Activated CD8-positive, alpha-beta memory T cell treated with anti-CD3 and anti-CD28 coated beads, Interleukin-2, amount 10 ng/mL, durations not matched to agents 7 days and 5 days (primary cell): ENCODE data around the gene LPIN2. TPM values are rescaled to one million over a fixed set of nuclear protein-coding genes. Genes with fewer than 3 reads are reported as not detected.
"Not testable (repeated sequence)": the region's sequence is repeated elsewhere in the genome, so short reads cannot be mapped to it uniquely, and the experiment has no call there.

ENCODE experiments used
- ATAC-seq: fragments of 150-1000 bp; cut with Tn5 transposase; one replicate; pipeline ENCODE4 v1.10.0; 2021; ENCODE audit warnings: moderate library complexity
- CTCF ChIA-PET: fragments of 350-600 bp; sonication (Branson Sonifier 250); formaldehyde crosslinking; loops from one replicate; lab custom pipeline; 2021; ENCODE audit warnings: antibody characterized with exemption; lab: Charles Lee
- DNase-seq: peaks from one replicate; pipeline ENCODE4 v3.0.0-alpha.2; 2020
- H3K27ac Mint-ChIP-seq: one replicate; pipeline ENCODE4 v1.8.0; 2021; ENCODE audit warnings: mild to moderate bottlenecking, mixed read lengths
- H3K27me3 Mint-ChIP-seq: one replicate; pipeline ENCODE4 v1.8.0; 2021; ENCODE audit warnings: mixed read lengths
- H3K36me3 Mint-ChIP-seq: one replicate; pipeline ENCODE4 v1.8.0; 2021; ENCODE audit warnings: mild to moderate bottlenecking, mixed read lengths
- H3K4me1 Mint-ChIP-seq: one replicate; pipeline ENCODE4 v1.8.0; 2021; ENCODE audit warnings: mixed read lengths
- H3K4me3 Mint-ChIP-seq: one replicate; pipeline ENCODE4 v1.8.0; 2021; ENCODE audit warnings: mild to moderate bottlenecking, moderate library complexity, mixed read lengths
- H3K9me3 Mint-ChIP-seq: one replicate; pipeline ENCODE4 v1.8.0; 2022; ENCODE audit warnings: low read depth, mixed read lengths
- total RNA-seq, 2 experiments: library from RNA; stranded (reverse); gene quantifications; one replicate each; pipeline ENCODE4 v1.2.3, GENCODE V29; 2021

LPIN2 gene
- total RNA-seq, 2 experiments from 2014 or later, result 77.6 to 78.4 TPM

DNA sequence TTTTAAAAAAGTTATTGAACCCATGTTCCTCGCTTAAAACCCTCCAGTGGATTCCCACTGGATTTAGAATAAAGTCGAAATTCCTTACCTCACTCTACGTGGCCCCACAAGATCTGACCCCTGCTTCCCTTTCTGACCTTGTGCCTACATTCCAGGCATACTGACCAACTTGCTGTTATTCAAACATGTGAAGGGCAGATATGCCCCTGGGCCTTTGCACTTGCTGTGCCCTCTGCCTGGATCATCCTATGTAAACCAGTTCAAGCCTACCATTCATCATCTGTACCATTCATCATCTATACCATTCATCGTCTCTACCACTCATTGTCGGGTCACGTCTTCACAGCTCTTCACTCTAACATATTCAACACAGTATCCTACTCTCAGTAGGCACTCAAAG is 41.3 kb upstream of the LPIN2 start:
- Mint-ChIP-seq H3K4me3 (no peak overlapping the region), H3K9me3 (peaks cover 10% of the 10 kb centered on the region), H3K27ac (no peak overlapping the region), H3K4me1 (peaks cover 39% of the 10 kb centered on the region), H3K27me3 (no peaks in the 10 kb centered on the region), H3K36me3 (peaks cover 18% of the 10 kb centered on the region)
- ATAC-seq, result no peak
- no peak for DNase-seq
- CTCF ChIA-PET, result no interaction called here

DNA sequence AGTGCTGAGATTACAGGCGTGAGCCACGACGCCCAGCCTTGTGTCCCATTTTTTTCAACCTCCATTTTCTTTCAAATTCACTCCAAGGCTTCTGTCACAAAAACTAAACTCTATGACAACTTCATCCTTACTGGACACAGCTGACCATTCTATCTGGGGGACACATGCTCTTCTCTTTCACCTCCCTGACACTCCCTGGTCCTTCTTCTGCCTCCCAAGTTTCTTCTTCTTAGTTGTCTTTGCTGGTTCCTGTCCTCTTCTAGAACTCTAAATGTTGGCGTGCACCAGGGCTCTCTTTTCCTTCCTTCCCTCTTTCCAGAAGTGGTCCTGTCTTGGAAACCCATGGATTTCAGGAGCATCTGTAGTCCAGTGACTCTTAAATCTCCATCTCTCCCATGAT is 40.1 kb upstream of the LPIN2 start:
- ATAC-seq (no peak), DNase-seq (no peak)
- H3K4me1 Mint-ChIP-seq, result peaks cover 33% of the 10 kb centered on the region
- H3K4me3 Mint-ChIP-seq, result no peak overlapping the region
- no peaks in the 10 kb centered on the region for H3K27me3 Mint-ChIP-seq
- CTCF ChIA-PET, result interaction anchor here (1.2 kb wide), 1 partner anchor 9 kb away, joined by 5 read pairs; no protein-coding TSS in a partner anchor
- H3K27ac Mint-ChIP-seq, result no peak overlapping the region
- peaks cover 10% of the 10 kb centered on the region for H3K9me3 Mint-ChIP-seq
- H3K36me3 Mint-ChIP-seq, result peaks cover 15% of the 10 kb centered on the region

DNA sequence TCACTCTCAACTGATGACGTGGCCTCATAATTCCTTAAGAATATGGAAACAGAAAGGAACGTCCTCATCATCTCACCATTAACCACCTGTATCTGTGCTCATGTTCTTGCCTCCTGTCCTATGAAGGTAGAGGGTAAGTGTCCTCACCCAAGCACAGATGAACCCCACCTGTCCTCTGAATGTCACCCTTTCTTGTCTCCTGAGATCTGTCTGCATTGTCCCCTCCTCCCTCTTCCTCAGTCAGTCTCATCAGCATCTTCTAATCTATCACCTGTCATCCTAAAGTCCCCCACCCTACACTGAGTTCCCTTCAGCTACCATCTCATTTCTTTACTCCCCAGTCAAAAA is 39.4 kb upstream of the LPIN2 start:
- no peak for DNase-seq
- CTCF ChIA-PET, result interaction anchor here (1.2 kb wide), 1 partner anchor 10 kb away, joined by 5 read pairs; no protein-coding TSS in a partner anchor
- Mint-ChIP-seq H3K27me3 (no peaks in the 10 kb centered on the region), H3K4me3 (no peak overlapping the region), H3K36me3 (peaks cover 15% of the 10 kb centered on the region), H3K9me3 (peaks cover 10% of the 10 kb centered on the region), H3K27ac (peak overlapping the region; percentile 13), H3K4me1 (peaks cover 27% of the 10 kb centered on the region)
- no peak for ATAC-seq

DNA sequence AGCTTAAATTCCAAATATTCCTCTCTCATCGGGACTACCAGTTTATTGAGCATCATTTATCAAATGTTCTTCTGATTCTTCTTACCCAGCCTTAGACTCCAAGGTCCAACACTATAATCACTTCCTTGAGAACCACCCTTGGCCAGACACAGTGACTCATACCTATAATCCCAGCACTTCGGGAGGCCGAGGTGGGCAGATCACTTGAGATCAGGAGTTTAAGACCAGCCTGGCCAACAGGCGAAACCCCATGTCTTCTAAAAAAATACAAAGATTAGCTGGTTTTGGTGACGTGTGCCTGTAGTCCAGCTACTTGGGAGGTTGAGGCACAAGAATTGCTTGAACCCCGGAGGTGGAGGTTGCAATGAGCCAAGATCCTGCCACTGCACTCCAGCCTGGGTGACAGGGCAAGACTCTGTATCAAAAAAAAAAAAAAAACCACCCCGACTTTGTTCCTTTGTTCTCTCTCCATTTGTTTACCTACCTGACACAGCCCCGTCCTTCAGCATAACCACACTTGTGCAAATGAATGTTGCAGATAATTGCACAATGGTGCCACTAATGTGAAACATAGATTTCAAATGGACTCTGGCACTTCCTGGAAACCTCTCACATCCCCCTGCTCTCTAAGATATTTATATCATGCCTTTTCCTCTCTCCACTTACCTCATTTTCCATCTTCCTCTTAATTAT is 38.9 kb upstream of the LPIN2 start:
- no peaks in the 10 kb centered on the region for H3K27me3 Mint-ChIP-seq
- peaks cover 15% of the 10 kb centered on the region for H3K36me3 Mint-ChIP-seq
- peaks cover 10% of the 10 kb centered on the region for H3K9me3 Mint-ChIP-seq
- DNase-seq (no peak), ATAC-seq (no peak)
- no peak overlapping the region for H3K4me3 Mint-ChIP-seq
- CTCF ChIA-PET, result no interaction called here
- peak overlapping the region; percentile 13 for H3K27ac Mint-ChIP-seq
- H3K4me1 Mint-ChIP-seq, result peaks cover 25% of the 10 kb centered on the region

DNA sequence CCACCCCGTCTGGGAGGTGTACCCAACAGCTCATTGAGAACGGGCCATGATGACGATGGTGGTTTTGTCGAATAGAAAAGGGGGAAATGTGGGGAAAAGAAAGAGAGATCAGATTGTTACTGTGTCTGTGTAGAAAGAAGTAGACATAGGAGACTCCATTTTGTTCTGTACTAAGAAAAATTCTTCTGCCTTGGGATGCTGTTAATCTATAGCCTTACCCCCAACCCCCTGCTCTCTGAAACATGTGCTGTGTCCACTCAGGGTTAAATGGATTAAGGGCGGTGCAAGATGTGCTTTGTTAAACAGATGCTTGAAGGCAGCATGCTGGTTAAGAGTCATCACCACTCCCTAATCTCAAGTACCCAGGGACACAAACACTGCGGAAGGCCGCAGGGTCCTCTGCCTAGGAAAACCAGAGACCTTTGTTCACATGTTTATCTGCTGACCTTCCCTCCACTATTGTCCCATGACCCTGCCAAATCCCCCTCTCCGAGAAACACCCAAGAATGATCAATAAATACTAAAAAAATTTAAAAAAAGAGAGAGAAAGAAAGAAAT is 37.0 kb upstream of the LPIN2 start:
- DNase-seq, ATAC-seq, H3K27ac Mint-ChIP-seq, H3K4me3 Mint-ChIP-seq, H3K27me3 Mint-ChIP-seq: not testable (repeated sequence)
- H3K36me3 Mint-ChIP-seq, result peaks cover 15% of the 10 kb centered on the region
- CTCF ChIA-PET, result interaction anchor here (1.4 to 2.8 kb wide), 2 partner anchors 11 to 55 kb away, joined by 3 to 12 read pairs; no protein-coding TSS in a partner anchor
- peaks cover 33% of the 10 kb centered on the region for H3K4me1 Mint-ChIP-seq
- H3K9me3 Mint-ChIP-seq, result peaks cover 10% of the 10 kb centered on the region

DNA sequence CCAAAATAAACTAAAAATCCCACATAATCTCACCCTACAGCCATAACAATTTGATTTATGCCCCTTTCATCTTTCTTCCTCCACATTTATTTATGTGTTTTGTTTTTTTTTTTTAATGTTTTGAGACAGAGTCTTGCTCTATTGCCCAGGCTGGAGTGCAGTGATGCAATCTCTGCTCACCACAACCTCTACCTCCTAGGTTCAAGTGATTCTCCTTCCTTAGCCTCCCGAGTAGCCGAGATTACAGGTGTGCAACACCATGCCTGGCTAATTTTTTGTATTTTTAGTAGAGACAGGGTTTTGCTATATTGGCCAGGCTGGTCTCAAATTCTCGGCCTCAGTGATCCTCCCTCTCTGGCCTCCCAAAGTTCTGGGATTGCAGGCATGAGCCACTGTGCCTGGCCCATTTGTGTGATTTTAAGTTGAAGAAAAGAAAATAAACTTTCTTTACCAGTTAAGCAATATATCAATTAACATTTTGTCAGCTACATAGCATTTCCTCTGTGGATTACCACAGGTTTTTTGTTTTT is 35.9 kb upstream of the LPIN2 start:
- H3K27me3 Mint-ChIP-seq, result no peaks in the 10 kb centered on the region
- ATAC-seq, result no peak
- no peak overlapping the region for H3K27ac Mint-ChIP-seq
- H3K9me3 Mint-ChIP-seq, result peaks cover 7% of the 10 kb centered on the region
- CTCF ChIA-PET, result interaction anchor here (2.8 kb wide), 1 partner anchor 12 kb away, joined by 12 read pairs; no protein-coding TSS in a partner anchor
- peaks cover 12% of the 10 kb centered on the region for H3K36me3 Mint-ChIP-seq
- no peak overlapping the region for H3K4me3 Mint-ChIP-seq
- H3K4me1 Mint-ChIP-seq, result peaks cover 33% of the 10 kb centered on the region
- no peak for DNase-seq

DNA sequence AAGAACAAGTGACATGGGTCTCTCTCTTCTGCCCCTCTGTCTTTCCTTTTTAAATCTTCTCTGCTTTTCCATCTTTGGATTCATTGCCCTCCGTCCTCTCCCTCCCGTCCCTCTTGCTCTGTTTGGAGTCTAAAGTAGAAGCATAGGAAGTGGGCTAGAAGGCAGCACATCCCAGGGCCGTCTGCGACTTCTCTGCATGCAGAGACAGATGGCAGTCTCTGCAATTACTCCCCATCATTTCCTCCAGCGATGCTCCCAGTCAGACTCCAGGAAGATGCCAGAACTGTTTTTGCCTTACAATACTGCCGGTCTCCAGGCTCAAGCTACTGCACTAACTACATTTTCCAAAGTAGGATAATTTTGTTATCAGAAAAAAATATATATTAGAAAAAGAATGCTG is 35.2 kb upstream of the LPIN2 start:
- Mint-ChIP-seq H3K9me3 (peaks cover 2% of the 10 kb centered on the region), H3K4me3 (no peak overlapping the region), H3K27me3 (no peaks in the 10 kb centered on the region), H3K4me1 (peaks cover 29% of the 10 kb centered on the region), H3K27ac (no peak overlapping the region), H3K36me3 (peaks cover 7% of the 10 kb centered on the region)
- CTCF ChIA-PET, result interaction anchor here (2.8 kb wide), 1 partner anchor 12 kb away, joined by 12 read pairs; no protein-coding TSS in a partner anchor
- no peak for ATAC-seq
- no peak for DNase-seq

DNA sequence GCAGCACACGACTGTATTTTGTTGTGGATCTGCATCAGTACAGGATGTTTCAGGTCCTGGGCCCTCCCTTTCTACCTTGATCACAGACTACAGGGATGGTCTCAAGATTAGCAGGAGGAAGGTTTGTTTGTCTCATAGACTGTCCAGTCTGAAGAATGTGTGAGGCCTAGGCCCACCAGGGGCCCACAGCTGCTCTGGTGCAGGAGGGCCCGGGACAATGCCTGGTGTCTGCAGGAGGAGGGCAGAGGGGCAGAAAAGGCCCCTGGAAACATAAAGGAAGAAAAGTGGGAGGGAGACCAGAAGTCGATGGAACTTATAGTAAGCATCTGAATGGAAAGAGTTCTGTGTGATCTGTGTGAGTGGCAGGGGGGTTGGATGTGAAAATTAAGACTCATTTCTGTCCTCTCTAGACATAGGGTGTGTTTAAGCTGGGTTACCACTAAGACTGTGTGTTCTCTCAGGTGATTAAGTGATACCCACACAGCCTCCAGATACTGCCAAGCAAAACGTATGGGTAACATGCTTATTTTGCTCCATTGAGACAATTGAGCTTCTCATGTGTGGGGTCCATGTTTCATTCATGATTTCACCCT is 33.4 kb upstream of the LPIN2 start:
- Mint-ChIP-seq H3K4me1 (peaks cover 21% of the 10 kb centered on the region), H3K27ac (peak overlapping the region; percentile 77), H3K4me3 (no peak overlapping the region), H3K27me3 (no peaks in the 10 kb centered on the region), H3K36me3 (no peaks in the 10 kb centered on the region), H3K9me3 (no peaks in the 10 kb centered on the region)
- ATAC-seq (peak; percentile 95), DNase-seq (peak; percentile 48)
- CTCF ChIA-PET, result interaction anchor here (0.7 to 2.4 kb wide), 5 partner anchors 9 to 52 kb away, joined by 3 to 6 read pairs (median 4); no protein-coding TSS in a partner anchor

DNA sequence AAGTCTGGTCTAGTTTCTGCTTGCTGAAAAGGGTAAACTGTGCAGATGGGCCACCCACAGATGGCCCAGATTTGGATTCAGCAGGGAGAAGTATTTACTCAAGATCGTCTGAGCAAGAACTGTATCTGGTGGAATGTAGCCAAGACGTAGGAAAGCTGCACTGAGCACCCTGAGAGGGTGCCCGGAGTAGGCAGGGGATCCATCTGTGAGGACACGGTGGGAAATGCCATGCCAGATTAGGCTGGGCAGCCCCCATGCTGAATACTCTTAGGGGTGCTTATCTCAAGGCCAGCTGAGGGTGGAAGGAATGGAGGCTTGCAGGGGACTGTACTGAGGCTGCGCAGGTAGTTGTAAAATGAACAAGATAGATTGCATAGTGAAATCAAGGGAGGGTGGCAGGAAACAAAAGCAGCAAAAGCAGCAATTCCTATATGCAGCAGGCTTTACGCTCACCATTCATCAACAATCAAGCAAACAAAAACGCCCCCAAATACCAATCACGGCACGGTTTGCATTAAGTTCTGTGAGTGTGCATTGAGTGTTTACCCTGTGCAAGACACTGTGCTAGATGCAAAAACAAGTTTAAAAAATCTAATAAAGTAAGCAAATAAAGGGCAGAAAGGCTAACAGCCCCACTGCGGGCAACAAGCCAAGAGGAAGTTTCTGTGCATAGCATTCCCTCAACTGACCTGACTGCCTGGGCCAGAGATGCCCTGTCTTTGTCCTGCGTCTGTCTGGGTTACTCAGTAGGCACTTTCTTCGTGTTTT is 32.2 kb upstream of the LPIN2 start:
- H3K9me3 Mint-ChIP-seq, result no peaks in the 10 kb centered on the region
- no peaks in the 10 kb centered on the region for H3K27me3 Mint-ChIP-seq
- ATAC-seq (no peak), DNase-seq (no peak)
- H3K4me1 Mint-ChIP-seq, result peaks cover 22% of the 10 kb centered on the region
- H3K36me3 Mint-ChIP-seq, result no peaks in the 10 kb centered on the region
- no peak overlapping the region for H3K27ac Mint-ChIP-seq
- CTCF ChIA-PET, result interaction anchor here (1.2 to 2.4 kb wide), 2 partner anchors 8 to 11 kb away, joined by 5 to 6 read pairs; no protein-coding TSS in a partner anchor
- H3K4me3 Mint-ChIP-seq, result no peak overlapping the region

DNA sequence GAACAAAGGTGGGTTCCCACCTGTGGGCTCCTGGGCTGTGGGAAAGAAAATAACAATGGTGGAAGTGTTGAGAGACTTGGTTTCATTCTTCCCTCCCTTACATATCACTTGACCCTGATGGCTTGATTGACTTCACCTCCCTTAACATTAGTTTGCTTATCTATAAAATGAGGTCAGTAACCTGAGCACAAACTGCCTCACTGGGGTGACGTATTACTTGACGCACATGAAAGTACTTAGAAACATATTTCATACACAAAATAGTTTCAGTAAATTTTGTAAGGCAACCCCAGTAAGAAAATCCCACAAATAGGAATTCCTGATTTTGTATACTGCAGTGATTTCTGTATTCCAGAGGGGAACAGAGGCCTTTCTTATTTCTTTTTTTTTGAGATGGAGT is 29.4 kb upstream of the LPIN2 start:
- CTCF ChIA-PET, result interaction anchor here (3.7 kb wide), 1 partner anchor 20 kb away, joined by 11 read pairs; no protein-coding TSS in a partner anchor
- DNase-seq, result no peak
- Mint-ChIP-seq H3K4me1 (peaks cover 33% of the 10 kb centered on the region), H3K27me3 (no peaks in the 10 kb centered on the region), H3K9me3 (no peaks in the 10 kb centered on the region), H3K4me3 (no peak overlapping the region), H3K36me3 (no peaks in the 10 kb centered on the region), H3K27ac (no peak overlapping the region)
- no peak for ATAC-seq

DNA sequence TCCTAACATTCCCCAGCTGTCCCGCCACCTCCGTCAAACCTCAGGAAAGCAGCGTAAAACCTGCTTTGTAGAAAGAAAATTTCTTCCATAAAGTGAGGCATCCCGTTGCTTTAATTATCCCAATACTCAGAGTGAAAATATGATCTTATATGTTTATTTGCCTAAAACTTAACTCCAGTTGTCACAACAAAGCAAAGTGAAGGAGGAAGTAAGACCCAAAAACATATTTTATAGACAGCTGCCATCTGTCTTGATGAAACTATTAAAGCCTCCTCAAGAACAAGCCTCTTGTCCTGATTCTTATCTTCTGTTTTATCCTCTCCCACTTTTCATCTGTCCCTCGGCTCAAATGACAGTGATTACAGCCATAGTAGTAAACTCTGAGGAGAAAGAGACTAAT is 28.9 kb upstream of the LPIN2 start:
- no peaks in the 10 kb centered on the region for H3K36me3 Mint-ChIP-seq
- H3K27ac Mint-ChIP-seq, result no peak overlapping the region
- H3K4me1 Mint-ChIP-seq, result peaks cover 33% of the 10 kb centered on the region
- no peak for ATAC-seq
- no peaks in the 10 kb centered on the region for H3K27me3 Mint-ChIP-seq
- H3K9me3 Mint-ChIP-seq, result no peaks in the 10 kb centered on the region
- DNase-seq, result no peak
- H3K4me3 Mint-ChIP-seq, result no peak overlapping the region
- CTCF ChIA-PET, result interaction anchor here (3.7 kb wide), 1 partner anchor 20 kb away, joined by 11 read pairs; no protein-coding TSS in a partner anchor

DNA sequence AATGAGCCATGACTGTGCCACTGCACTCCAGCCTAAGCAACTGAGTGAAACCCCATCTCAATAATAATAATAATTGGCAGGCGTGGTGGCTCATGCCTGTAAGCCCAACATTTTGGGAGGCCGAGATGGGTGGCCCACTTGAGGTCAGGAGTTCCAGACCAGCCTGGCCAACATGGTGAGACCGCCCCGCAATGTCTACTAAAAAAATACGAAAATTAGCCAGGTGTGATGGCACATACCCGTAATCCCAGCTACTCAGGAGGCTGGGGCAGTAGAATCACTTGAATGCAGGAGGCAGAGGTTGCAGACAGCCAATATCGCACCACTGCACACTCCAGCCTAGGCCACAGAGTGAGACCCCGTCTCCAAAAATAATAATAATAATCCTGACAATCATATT is 27.9 kb upstream of the LPIN2 start:
- Mint-ChIP-seq H3K4me1 (peaks cover 25% of the 10 kb centered on the region), H3K36me3 (no peaks in the 10 kb centered on the region), H3K27me3 (no peaks in the 10 kb centered on the region), H3K9me3 (no peaks in the 10 kb centered on the region), H3K27ac (no peak overlapping the region), H3K4me3 (no peak overlapping the region)
- no peak for ATAC-seq
- DNase-seq, result peak; percentile 27
- CTCF ChIA-PET, result interaction anchor here (1.3 to 3.7 kb wide), 2 partner anchors 21 kb away, joined by 3 to 11 read pairs; no protein-coding TSS in a partner anchor

DNA sequence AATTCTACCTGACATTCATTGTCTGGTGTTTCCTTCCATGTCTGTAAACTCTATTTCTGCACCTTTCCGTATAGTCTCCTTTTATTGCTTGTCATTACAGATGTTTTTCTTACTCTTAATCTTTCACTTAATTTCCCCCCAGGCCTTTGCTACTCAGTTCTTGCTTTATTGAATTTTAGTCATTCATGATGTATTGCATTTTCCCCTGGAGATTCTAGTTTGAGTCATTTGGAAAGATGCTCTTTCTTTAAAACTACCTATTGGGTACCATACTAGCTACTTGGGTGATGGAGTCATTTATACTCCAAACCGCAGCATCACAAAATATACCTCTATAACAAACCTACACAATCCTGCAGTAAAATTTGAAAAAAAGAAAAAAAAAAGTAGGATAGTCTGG is 27.2 kb upstream of the LPIN2 start:
- H3K36me3 Mint-ChIP-seq, result no peaks in the 10 kb centered on the region
- H3K9me3 Mint-ChIP-seq, result no peaks in the 10 kb centered on the region
- no peak for ATAC-seq
- H3K4me3 Mint-ChIP-seq, result no peak overlapping the region
- no peaks in the 10 kb centered on the region for H3K27me3 Mint-ChIP-seq
- H3K4me1 Mint-ChIP-seq, result peaks cover 22% of the 10 kb centered on the region
- CTCF ChIA-PET, result interaction anchor here (1.3 to 3.7 kb wide), 2 partner anchors 20 to 22 kb away, joined by 3 to 11 read pairs; no protein-coding TSS in a partner anchor
- peak overlapping the region; percentile 31 for H3K27ac Mint-ChIP-seq
- no peak for DNase-seq
